Choroid plexus epithelial cell (primary cell): ENCODE measurements around the gene PGA3.
A peak's percentile ranks its signal among the peaks of the same experiment; 100 is the strongest.

Experiments
- DNase-seq: peaks from one replicate; pipeline ENCODE4 v3.0.0-alpha.2; 2010; ENCODE audit warnings: low read depth
- H3K4me3 ChIP-seq: 2 replicates; pipeline ENCODE4 v1.5.1; 2011; ENCODE audit warnings: low read depth, mild to moderate bottlenecking, control low read depth, low read length, moderate library complexity
- TF ChIP-seq, protein P1 (sequence below): conservative IDR thresholded peaks from 2 replicates; pipeline ENCODE4 v1.5.1; 2011; ENCODE audit warnings: low read depth, mild to moderate bottlenecking, control low read depth, inconsistent platforms, low read length, moderate library complexity

Gene PGA3

DNA sequence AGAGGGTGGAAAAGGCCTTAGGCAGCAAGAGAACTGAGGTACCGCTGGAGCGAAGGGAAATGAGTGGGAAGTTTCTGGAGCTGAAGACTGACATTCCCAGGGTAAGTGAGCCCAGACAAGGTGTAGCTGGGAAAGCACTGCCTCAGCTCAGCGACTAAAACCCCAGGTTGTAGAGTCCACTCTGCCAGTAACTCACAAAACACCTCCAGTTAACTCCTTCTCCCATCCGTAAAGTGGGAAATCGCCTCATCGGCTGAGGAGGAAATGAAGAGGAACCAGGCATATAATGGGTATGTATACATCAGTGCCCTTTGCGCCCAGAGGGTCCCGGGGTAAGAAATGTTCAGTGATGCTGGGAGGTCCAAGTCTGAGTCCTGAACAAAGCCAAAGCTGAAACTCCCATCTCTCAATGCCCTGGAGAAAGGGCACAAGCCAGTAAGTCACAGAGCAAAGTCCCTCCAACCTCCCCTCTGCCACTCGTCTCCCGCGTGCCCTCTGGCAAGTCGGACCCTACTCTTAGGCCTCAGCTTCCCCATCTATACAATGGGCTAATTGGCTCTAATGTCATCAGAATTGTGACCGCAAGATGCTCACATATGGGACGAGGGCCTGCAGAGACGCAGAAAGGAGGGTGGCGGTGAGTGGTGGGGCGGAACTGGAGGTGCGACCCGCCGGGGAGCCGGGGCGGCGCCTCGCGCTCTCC lies 42.7 kb upstream of the PGA3 start:
- DNase-seq: peak; percentile 11
- H3K4me3 ChIP-seq: peak overlapping the region; percentile 60
- TF ChIP-seq, protein P1, sequence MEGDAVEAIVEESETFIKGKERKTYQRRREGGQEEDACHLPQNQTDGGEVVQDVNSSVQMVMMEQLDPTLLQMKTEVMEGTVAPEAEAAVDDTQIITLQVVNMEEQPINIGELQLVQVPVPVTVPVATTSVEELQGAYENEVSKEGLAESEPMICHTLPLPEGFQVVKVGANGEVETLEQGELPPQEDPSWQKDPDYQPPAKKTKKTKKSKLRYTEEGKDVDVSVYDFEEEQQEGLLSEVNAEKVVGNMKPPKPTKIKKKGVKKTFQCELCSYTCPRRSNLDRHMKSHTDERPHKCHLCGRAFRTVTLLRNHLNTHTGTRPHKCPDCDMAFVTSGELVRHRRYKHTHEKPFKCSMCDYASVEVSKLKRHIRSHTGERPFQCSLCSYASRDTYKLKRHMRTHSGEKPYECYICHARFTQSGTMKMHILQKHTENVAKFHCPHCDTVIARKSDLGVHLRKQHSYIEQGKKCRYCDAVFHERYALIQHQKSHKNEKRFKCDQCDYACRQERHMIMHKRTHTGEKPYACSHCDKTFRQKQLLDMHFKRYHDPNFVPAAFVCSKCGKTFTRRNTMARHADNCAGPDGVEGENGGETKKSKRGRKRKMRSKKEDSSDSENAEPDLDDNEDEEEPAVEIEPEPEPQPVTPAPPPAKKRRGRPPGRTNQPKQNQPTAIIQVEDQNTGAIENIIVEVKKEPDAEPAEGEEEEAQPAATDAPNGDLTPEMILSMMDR: no peak

DNA sequence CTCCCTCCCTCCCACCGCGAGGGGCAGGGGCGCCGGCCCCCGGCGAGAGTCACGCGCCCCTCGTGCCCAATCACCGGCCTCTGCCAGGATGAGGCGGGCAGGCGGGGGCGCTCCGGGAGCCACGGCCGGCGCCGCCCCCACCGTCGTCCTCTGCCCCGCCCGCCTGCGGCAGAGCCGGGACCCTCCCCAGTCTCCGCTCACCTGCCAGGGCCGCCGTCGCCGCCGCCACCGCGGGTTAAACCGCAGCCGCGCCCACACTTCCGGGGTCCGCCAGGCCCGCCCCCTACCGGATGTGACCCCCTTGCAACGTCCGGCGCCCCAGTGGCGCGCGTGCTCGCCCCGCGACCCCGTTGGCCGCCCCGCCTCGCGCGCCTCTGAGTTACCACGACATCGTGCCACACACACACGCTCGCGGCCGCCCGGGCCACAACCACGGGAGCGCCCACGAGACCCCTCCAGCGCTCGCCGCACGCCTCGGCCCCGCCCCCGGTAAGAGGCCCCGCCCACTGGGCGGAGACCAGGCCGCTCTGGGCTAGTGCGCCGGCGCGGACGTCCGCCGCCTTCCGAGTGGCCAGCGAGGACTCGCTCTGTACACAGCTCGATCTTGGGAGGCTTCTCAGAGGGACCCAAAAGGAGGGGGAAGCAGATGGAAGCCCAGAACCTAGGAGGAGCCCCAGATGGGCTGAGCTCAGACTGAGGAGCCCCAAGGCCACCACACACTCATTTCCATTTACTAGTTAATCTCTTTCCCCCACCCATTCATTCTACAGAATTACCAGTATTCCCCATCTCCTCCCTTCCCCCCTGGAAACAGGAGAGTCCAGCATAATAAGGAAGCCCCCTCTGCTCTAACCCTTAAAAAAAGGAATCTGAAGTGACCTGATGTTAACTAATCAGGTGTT lies 41.9 kb upstream of the PGA3 start, which contains the start of gene VPS37C:
Gene VPS37C, minus strand, starts transcription at position 237 of the 902 bp plus-strand sequence. CDS start 22,597 bp downstream, outside the sequence.
- peak within 1 kb of the TSS; percentile 60 for H3K4me3 ChIP-seq
- DNase-seq: peak; percentile 89
- TF ChIP-seq, protein P1: no peak

DNA sequence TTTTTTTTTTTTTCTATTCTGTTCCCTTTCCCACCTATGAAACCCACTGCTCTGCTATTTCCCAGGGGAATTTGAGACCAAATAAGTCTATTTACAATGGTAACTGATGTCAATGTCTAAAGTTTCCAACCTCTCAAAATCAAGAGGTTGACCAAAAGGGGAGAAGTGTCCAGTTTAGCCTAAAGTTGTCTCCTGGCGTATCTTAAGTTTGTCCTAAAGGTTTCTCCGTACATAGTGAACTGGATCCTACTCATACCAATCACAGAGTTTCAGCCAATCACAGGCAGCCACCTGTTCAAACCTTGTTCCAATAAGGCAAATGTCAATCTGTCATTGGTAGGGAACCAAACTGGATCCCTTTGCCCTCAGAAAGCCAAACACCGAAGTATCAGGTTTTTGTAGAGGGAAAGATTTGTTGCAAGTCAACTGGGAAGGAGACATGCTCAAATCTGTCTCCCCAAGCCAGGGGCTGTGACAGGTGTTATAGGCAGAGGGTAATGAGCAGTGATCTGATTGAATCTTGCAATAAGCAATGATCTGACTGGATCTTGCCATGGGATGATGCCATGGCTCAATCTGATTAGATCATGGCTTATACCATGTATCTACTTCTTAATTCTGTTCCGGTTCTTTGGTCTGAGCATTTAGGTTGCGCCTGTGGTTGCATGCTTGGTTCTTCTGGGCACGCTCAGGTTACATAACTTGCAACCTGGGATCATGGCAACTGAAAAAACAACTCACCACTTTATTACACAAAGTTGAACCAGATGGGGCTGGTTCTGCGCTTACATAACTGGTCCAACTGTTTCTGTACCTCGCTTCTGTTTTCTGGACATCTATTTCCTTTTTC lies 41.0 kb upstream of the PGA3 start:
- TF ChIP-seq, protein P1: no peak
- DNase-seq: peak; percentile 50
- peak overlapping the region; percentile 60 for H3K4me3 ChIP-seq

DNA sequence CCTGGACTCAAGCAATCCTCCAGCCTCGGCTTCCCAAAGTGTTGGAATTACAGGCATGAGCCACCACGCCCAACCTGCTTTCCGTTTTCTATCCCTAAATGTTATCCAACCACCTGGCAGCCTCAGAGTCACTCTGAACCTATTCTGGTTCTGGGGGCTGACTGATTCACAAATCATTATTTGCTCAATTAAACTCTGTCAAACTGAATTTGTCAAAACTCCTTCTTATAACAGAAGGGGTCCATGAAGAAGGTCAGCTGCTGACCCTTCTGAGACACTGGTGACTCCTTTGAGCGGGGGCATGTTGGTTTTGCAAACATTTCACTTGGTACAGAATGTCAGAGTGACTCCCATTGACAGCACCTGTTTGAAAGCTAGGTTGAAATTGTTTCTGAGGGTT lies 40.3 kb upstream of the PGA3 start:
- DNase-seq: no peak
- no peak overlapping the region for H3K4me3 ChIP-seq
- TF ChIP-seq, protein P1: no peak

DNA sequence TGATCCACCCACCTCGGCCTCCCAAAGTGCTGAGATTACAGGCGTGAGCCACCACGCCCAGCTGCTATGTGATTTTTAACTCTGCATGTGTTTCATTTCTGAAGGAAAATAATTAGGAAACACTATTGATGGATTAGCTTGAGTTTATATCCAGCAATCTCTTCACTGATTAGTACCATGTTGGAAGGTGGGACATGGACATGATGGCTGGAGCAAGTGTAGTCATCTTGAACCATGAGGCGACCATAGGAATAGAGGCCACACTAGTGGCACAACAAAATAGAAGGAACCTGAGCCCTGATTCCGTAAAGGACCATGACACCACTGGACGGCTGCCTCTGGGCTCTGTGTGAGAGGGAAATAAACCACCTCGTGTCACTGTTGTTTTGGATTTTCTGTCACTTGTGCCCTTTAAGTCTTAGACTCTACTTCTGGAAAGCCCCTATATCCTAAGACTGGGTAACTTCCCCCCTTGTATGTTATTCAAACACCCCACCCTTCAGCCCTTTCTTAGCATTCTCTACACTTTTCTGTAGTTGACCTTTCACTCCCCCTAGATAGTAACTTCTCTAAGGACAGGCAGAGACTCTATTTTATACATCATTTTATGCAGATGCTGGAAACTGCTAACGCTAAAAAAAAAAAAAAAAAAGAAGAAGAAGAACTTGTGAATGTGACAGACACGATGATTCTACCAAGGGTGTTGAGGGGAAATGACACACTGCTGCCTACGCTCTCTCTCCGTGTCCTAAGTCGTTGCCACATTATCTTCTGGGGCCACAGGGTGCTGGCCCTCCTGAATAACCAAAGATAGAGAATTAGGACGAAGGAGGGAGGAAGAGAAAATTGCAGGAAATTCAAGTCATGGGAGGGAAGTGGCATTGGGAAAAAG lies 39.4 kb upstream of the PGA3 start:
- TF ChIP-seq, protein P1: no peak
- no peak for DNase-seq
- no peak overlapping the region for H3K4me3 ChIP-seq
